B cell (primary cell): ENCODE data around the gene RBM17. TPM values are rescaled to one million over a fixed set of nuclear protein-coding genes. Genes with fewer than 3 reads are reported as not detected.
"Not testable (repeated sequence)": the region's sequence is repeated elsewhere in the genome, so short reads cannot be mapped to it uniquely, and the experiment has no call there.

Experiments
- ATAC-seq: fragments of 200-7000 bp; cut with Tn5 transposase; one replicate; pipeline ENCODE4 v1.10.0; 2021; ENCODE audit warnings: low read depth, mild to moderate bottlenecking, moderate number of reproducible peaks, moderate library complexity
- CTCF ChIA-PET: fragments of 350-600 bp; sonication (Branson Sonifier 250); formaldehyde crosslinking; loops from one replicate; lab custom pipeline; 2021; ENCODE audit warnings: antibody characterized with exemption, inconsistent platforms; lab: Charles Lee
- POLR2A ChIA-PET: fragments of 350-600 bp; sonication (Branson Sonifier 250); formaldehyde crosslinking; loops from one replicate; lab custom pipeline; 2021; ENCODE audit warnings: antibody characterized with exemption; lab: Charles Lee
- DNase-seq: peaks from one replicate; pipeline ENCODE4 v3.0.0; 2013
- H2AFZ ChIP-seq: 2 replicates; pipeline ENCODE4 v1.6.1; 2012; ENCODE audit warnings: mild to moderate bottlenecking, low read depth, low read length; ENCODE audit not compliant: insufficient read depth, poor library complexity, severe bottlenecking
- H3K27ac ChIP-seq, 2 donors: 1 replicate in 1 of 2; 2 replicates in 1 of 2; pipeline ENCODE4 v1.5.1; 2012 to 2013; ENCODE audit warnings: low read length in 2 of 2, mild to moderate bottlenecking in 2 of 2, moderate library complexity in 1 of 2
- H3K27me3 ChIP-seq, 4 experiments: fragments of 200-600 bp in 1 of 4; sonication (generic) in 1 of 4; replicated peaks in 1 of 4; 1 replicate in 2 of 4; 2 replicates in 2 of 4; pipeline versions ENCODE4 v1.6.1 to v1.7.0; 2013 to 2016; ENCODE audit warnings: low read length in 3 of 4, mild to moderate bottlenecking in 2 of 4, mixed read lengths in 1 of 4, moderate library complexity in 1 of 4; ENCODE audit not compliant: insufficient read depth in 4 of 4, control insufficient read depth in 3 of 4; ENCODE audit errors: control extremely low read depth in 1 of 4
- H3K36me3 ChIP-seq, 2 experiments: replicated peaks in 1 of 2; 1 replicate in 1 of 2; 2 replicates in 1 of 2; pipeline versions ENCODE4 v1.6.1 to v1.7.1; 2013; ENCODE audit warnings: low read length in 1 of 2; ENCODE audit not compliant: insufficient read depth in 2 of 2, control insufficient read depth in 1 of 2; ENCODE audit errors: control extremely low read depth in 1 of 2, extremely low read depth in 1 of 2
- H3K4me1 ChIP-seq, 2 donors: fragments of 200-600 bp in 1 of 2; sonication (generic) in 1 of 2; 1 replicate in 1 of 2; 2 replicates in 1 of 2; pipeline versions ENCODE4 v1.5.1 to v1.6.1; 2013 to 2017; ENCODE audit warnings: low read length in 2 of 2; ENCODE audit not compliant: control insufficient read depth in 2 of 2, insufficient read depth in 2 of 2
- H3K4me2 ChIP-seq: replicated peaks from 2 replicates; pipeline ENCODE3; 2012; ENCODE audit warnings: mild to moderate bottlenecking, low read depth, low read length; ENCODE audit not compliant: poor library complexity, severe bottlenecking
- H3K4me3 ChIP-seq, 5 experiments: fragments of 200-600 bp in 1 of 5; sonication (generic) in 1 of 5; 1 replicate in 3 of 5; 2 replicates in 2 of 5; pipeline versions ENCODE4 v1.5.1 to v1.7.0; 2011 to 2016; ENCODE audit warnings: low read length in 4 of 5, mild to moderate bottlenecking in 4 of 5, low read depth in 2 of 5, control low read depth in 1 of 5, moderate library complexity in 1 of 5; ENCODE audit not compliant: insufficient read depth in 1 of 5; ENCODE audit errors: control extremely low read depth in 1 of 5, extremely low read depth in 1 of 5
- H3K79me2 ChIP-seq: fragments of 200-600 bp; sonication (generic); one replicate; pipeline ENCODE4 v1.6.0; 2016; ENCODE audit warnings: low read length; ENCODE audit not compliant: control insufficient read depth, insufficient read depth
- H3K9ac ChIP-seq: fragments of 200-600 bp; sonication (generic); 2 replicates; pipeline ENCODE4 v1.6.1; 2017; ENCODE audit warnings: mild to moderate bottlenecking, low read length, moderate library complexity
- H3K9me3 ChIP-seq, 3 donors: one replicate each; pipeline versions ENCODE4 v1.6.1 to v1.7.1; 2013; ENCODE audit warnings: low read length in 2 of 3; ENCODE audit not compliant: control insufficient read depth in 2 of 3, insufficient read depth in 1 of 3; ENCODE audit errors: control extremely low read depth in 1 of 3
- H4K20me1 ChIP-seq: 2 replicates; pipeline ENCODE4 v1.6.0; 2012; ENCODE audit warnings: mild to moderate bottlenecking, low read length; ENCODE audit not compliant: insufficient read depth, control insufficient read depth, poor library complexity, severe bottlenecking
- H3K27ac Mint-ChIP-seq: one replicate; pipeline ENCODE4 v1.8.0; 2021; ENCODE audit warnings: mixed read lengths
- H3K27me3 Mint-ChIP-seq: one replicate; pipeline ENCODE4 v1.8.0; 2021; ENCODE audit warnings: mixed read lengths
- H3K4me1 Mint-ChIP-seq: one replicate; pipeline ENCODE4 v1.8.0; 2021; ENCODE audit warnings: mixed read lengths
- H3K4me3 Mint-ChIP-seq: one replicate; pipeline ENCODE4 v1.8.0; 2021; ENCODE audit warnings: mixed read lengths
- H3K9me3 Mint-ChIP-seq: one replicate; pipeline ENCODE4 v1.8.0; 2022; ENCODE audit warnings: mixed read lengths; ENCODE audit not compliant: insufficient read depth
- CTCF ChIP-seq: fragments of 200-600 bp; IDR thresholded peaks from one replicate; pipeline ENCODE4 v1.8.0; 2022; ENCODE audit warnings: antibody characterized with exemption, mild to moderate bottlenecking
- EZH2 ChIP-seq: IDR thresholded peaks from 2 replicates; pipeline ENCODE4 v1.6.1; 2012; ENCODE audit warnings: borderline replicate concordance, low read depth, mild to moderate bottlenecking, moderate library complexity, low read length; ENCODE audit not compliant: insufficient read depth, poor library complexity, severe bottlenecking
- WGBS: methylation state at CpG from one replicate; pipeline ENCODE4 v1.1.5; 2013; ENCODE audit warnings: missing lambda C conversion rate; ENCODE audit not compliant: insufficient coverage; 5-methylcytosine and 5-hydroxymethylcytosine counted together
- intact Hi-C: fragments of 100-400 bp; cut with micrococcal nuclease; formaldehyde crosslinking; loops from one replicate; pipeline ENCODE4 v1.10.0; 2022
- polyA plus RNA-seq: library from polyadenylated mRNA; depleted of rRNA; stranded (reverse); fragments of >200 nt; gene quantifications from 2 replicates; pipeline ENCODE4 v1.2.3, GENCODE V29; 2012
- total RNA-seq, 2 donors: library from RNA; stranded (reverse); fragments of 120-200 nt in 1 of 2; gene quantifications; 1 replicate in 1 of 2; 2 replicates in 1 of 2; pipeline versions ENCODE4 v1.2.3 to v1.2.4, GENCODE V29; 2013 to 2022

Gene RBM17
- total and polyA plus RNA-seq, 2 donors (not counting 1 experiment from before 2014, with no cell fraction given) = 34.7 to 168 TPM

- CTCF ChIA-PET = no interaction called here
- no peaks in the 10 kb centered on the region for H3K27me3 ChIP-seq
- intact Hi-C loops = no loop called here
- DNase-seq = no peak
- H3K9me3 ChIP-seq = no peaks in the 10 kb centered on the region
- H3K27ac ChIP-seq = no peak overlapping the region
- H3K79me2 ChIP-seq = peaks cover 33% of the 10 kb centered on the region
- H3K27ac Mint-ChIP-seq = peak overlapping the region; percentile 60
- POLR2A ChIA-PET = no interaction called here
- peaks cover 2 to 3% of the 10 kb centered on the region in 2 donors for H3K4me1 ChIP-seq
- H3K4me2 ChIP-seq = no peak overlapping the region
- no peak overlapping the region for H3K4me3 Mint-ChIP-seq
- no peak for ATAC-seq
- no peaks in the 10 kb centered on the region for H3K9me3 Mint-ChIP-seq
- H3K9ac ChIP-seq = no peak overlapping the region
- TF ChIP-seq CTCF (no peak), EZH2 (no peak)
- H3K27me3 Mint-ChIP-seq = no peaks in the 10 kb centered on the region
- 92% methylated on average over 8 of the region's 8 CpGs for WGBS
- peaks cover 22% of the 10 kb centered on the region for H4K20me1 ChIP-seq
- H3K36me3 ChIP-seq = peaks cover 10 to 70% of the 10 kb centered on the region in 2 experiments
- peaks cover 22% of the 10 kb centered on the region for H3K4me1 Mint-ChIP-seq
- no peak overlapping the region for H2AFZ ChIP-seq
- H3K4me3 ChIP-seq = no peak overlapping the region
These were observed 14.8 kb downstream of the RBM17 start for GRCh38 chr10:6103591-6103990.

DNA sequence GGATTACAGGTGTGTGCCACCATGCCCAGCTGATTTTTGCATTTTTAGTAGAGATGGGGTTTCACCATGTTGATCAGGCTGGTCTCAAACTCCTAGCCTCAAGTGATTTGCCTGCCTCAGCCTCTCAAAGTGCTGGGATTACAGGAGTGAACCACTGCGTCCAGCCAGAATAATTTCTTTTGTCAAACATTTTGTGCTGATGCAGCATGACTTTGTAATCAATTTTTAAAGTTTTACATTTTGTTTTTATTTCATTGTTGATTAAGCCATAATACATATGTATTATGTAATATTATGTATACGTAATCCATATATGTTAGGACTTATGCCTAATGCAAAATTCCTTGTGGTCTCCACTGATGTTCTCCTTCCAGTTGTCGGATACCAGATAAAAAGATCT, 18.8 kb downstream of the RBM17 start:
- WGBS = 91% methylated on average over 1 of the region's 3 CpGs
- H3K4me3 ChIP-seq, H3K4me2 ChIP-seq, POLR2A ChIA-PET, H2AFZ ChIP-seq, ATAC-seq, H3K4me3 Mint-ChIP-seq, H3K9me3 Mint-ChIP-seq, H3K9ac ChIP-seq, H3K27me3 Mint-ChIP-seq, H3K27ac Mint-ChIP-seq, H3K27me3 ChIP-seq, H3K9me3 ChIP-seq, H3K27ac ChIP-seq, DNase-seq, H3K4me1 ChIP-seq: not testable (repeated sequence)
- H3K4me1 Mint-ChIP-seq = peaks cover 12% of the 10 kb centered on the region
- H3K79me2 ChIP-seq = peaks cover 22% of the 10 kb centered on the region
- CTCF ChIA-PET = interaction anchor here (0.6 to 7.6 kb wide), 9 partner anchors 32 to 311 kb away, joined by 3 to 132 read pairs (median 14); partner anchors contain the start of gene PFKFB3
- intact Hi-C loops = loop anchor here (5.0 kb wide), 1 partner anchor 570 kb away; no protein-coding TSS in a partner anchor
- H3K36me3 ChIP-seq = peaks cover 2 to 85% of the 10 kb centered on the region in 2 experiments
- H4K20me1 ChIP-seq = peaks cover 47% of the 10 kb centered on the region
